Measurements from ENCODE around the gene GPR15LG. TPM values are rescaled to one million over a fixed set of nuclear protein-coding genes. Genes with fewer than 3 reads are reported as not detected.
"Not testable (repeated sequence)": the region's sequence is repeated elsewhere in the genome, so short reads cannot be mapped to it uniquely, and the experiment has no call there.

GPR15LG gene
- total and polyA plus RNA-seq, 2 experiments from 2014 or later = not detected

GRCh38 chr10:84178160-84178609, 4.6 kb downstream of the GPR15LG start (continued):
- no peak for TF ChIP-seq NANOG (IDR thresholded peaks at IDR 0.05; ENCODE audit: borderline replicate concordance)

DNA sequence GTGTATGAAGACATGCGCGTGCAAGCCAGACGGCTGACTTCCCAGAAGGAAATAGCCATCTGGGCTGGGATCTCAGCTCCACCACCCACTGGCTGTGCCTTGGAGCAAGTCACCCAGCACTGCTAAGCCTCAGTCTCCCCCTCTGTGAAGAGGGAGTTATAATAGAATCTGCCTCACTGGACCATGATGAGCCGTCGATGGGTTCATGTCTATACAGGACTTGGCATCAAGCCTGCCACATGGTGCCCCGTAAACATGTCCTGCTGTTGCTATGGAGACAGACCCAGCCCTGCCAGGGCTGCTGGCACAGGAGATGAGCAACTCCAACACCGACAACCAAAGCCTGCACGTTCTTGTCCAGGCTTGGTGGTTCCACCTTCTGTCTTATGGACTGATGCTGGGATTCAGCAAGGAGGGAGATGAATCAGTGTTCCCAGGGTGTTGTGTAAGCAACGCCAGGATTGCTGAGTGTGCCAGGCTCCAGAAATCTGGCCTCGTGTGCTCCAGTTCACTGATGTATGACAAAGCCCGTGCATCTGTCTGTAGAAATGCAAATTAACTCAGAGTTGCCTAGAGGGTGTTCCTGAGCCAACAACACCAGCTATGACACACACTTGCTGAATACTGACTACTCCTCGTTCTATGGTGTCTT, 5.6 kb downstream of the GPR15LG start:
- Mint-ChIP-seq H3K27ac (no peak overlapping the region), H3K9me3 (peaks cover 18% of the 10 kb centered on the region), H3K4me1 (peaks cover 4% of the 10 kb centered on the region; the same call in 1 of the 3 replicates), H3K4me3 (no peak overlapping the region), H3K36me3 (ENCODE audit: low read depth) (peaks cover 5% of the 10 kb centered on the region; the same call in 1 of the 3 replicates), H3K27me3 (ENCODE audit: insufficient read depth, low read depth, poor library complexity) (peaks cover 5% of the 10 kb centered on the region)
- no peak overlapping the region for H3K4me2 ChIP-seq
- no peaks in the 10 kb centered on the region for H3F3A ChIP-seq (replicated peaks; ENCODE audit: low read depth)
- H4K20me1 ChIP-seq (replicated peaks; ENCODE audit: insufficient read depth) = no peaks in the 10 kb centered on the region
- TF ChIP-seq, protein P1, sequence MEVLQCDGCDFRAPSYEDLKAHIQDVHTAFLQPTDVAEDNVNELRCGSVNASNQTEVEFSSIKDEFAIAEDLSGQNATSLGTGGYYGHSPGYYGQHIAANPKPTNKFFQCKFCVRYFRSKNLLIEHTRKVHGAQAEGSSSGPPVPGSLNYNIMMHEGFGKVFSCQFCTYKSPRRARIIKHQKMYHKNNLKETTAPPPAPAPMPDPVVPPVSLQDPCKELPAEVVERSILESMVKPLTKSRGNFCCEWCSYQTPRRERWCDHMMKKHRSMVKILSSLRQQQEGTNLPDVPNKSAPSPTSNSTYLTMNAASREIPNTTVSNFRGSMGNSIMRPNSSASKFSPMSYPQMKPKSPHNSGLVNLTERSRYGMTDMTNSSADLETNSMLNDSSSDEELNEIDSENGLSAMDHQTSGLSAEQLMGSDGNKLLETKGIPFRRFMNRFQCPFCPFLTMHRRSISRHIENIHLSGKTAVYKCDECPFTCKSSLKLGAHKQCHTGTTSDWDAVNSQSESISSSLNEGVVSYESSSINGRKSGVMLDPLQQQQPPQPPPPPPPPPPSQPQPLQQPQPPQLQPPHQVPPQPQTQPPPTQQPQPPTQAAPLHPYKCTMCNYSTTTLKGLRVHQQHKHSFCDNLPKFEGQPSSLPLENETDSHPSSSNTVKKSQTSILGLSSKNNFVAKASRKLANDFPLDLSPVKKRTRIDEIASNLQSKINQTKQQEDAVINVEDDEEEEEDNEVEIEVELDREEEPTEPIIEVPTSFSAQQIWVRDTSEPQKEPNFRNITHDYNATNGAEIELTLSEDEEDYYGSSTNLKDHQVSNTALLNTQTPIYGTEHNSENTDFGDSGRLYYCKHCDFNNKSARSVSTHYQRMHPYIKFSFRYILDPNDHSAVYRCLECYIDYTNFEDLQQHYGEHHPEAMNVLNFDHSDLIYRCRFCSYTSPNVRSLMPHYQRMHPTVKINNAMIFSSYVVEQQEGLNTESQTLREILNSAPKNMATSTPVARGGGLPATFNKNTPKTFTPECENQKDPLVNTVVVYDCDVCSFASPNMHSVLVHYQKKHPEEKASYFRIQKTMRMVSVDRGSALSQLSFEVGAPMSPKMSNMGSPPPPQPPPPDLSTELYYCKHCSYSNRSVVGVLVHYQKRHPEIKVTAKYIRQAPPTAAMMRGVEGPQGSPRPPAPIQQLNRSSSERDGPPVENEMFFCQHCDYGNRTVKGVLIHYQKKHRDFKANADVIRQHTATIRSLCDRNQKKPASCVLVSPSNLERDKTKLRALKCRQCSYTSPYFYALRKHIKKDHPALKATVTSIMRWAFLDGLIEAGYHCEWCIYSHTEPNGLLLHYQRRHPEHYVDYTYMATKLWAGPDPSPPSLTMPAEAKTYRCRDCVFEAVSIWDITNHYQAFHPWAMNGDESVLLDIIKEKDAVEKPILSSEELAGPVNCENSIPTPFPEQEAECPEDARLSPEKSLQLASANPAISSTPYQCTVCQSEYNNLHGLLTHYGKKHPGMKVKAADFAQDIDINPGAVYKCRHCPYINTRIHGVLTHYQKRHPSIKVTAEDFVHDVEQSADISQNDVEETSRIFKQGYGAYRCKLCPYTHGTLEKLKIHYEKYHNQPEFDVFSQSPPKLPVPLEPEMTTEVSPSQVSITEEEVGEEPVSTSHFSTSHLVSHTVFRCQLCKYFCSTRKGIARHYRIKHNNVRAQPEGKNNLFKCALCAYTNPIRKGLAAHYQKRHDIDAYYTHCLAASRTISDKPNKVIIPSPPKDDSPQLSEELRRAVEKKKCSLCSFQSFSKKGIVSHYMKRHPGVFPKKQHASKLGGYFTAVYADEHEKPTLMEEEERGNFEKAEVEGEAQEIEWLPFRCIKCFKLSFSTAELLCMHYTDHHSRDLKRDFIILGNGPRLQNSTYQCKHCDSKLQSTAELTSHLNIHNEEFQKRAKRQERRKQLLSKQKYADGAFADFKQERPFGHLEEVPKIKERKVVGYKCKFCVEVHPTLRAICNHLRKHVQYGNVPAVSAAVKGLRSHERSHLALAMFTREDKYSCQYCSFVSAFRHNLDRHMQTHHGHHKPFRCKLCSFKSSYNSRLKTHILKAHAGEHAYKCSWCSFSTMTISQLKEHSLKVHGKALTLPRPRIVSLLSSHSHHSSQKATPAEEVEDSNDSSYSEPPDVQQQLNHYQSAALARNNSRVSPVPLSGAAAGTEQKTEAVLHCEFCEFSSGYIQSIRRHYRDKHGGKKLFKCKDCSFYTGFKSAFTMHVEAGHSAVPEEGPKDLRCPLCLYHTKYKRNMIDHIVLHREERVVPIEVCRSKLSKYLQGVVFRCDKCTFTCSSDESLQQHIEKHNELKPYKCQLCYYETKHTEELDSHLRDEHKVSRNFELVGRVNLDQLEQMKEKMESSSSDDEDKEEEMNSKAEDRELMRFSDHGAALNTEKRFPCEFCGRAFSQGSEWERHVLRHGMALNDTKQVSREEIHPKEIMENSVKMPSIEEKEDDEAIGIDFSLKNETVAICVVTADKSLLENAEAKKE (CRISPR knock-in tag; IDR thresholded peaks at IDR 0.05) = no peak
- no peak for TF ChIP-seq NANOG (IDR thresholded peaks at IDR 0.05; ENCODE audit: borderline replicate concordance)
- no peak for TF ChIP-seq ZNF331 (CRISPR knock-in tag; IDR thresholded peaks at IDR 0.05; ENCODE audit: low read depth)
- no peak for TF ChIP-seq EZH2phosphoT487 (IDR thresholded peaks at IDR 0.05; ENCODE audit: unreplicated experiment)
- no peaks in the 10 kb centered on the region for H3K79me2 ChIP-seq (replicated peaks; ENCODE audit: insufficient read depth)
- H2AFZ ChIP-seq = peak overlapping the region; percentile 23; the same call in 1 of the 2 replicates
- no peaks in the 10 kb centered on the region for H3K4me1 ChIP-seq (ENCODE audit: insufficient read depth)
- H3K9me2 ChIP-seq (ENCODE audit: insufficient read depth) = no peaks in the 10 kb centered on the region
- no peak overlapping the region for H3K4me3 ChIP-seq
- no peak for ATAC-seq
- no peak overlapping the region for H3K27ac ChIP-seq (ENCODE audit: low read depth)
- no peaks in the 10 kb centered on the region for H3K27me3 ChIP-seq (ENCODE audit: insufficient read depth)
- no peaks in the 10 kb centered on the region for H3K36me3 ChIP-seq (ENCODE audit: insufficient read depth)
- no peak for DNase-seq (ENCODE audit: low spot score)

DNA sequence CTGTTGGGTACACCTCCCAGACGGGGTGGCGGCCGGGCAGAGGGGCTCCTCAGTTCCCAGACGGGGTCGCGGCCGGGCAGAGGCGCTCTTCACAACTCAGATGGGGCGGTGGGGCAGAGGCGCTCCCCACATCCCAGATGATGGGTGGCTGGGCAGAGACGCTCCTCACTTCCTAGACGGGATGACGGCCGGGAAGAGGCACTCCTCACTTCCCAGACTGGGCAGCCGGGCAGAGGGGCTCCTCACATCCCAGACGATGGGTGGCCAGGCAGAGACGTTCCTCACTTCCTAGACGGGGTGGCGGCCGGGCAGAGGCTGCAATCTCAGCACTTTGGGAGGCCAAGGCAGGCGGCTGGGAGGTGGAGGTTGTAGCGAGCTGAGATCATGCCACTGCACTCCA, 6.8 kb downstream of the GPR15LG start:
- H3K36me3 Mint-ChIP-seq (ENCODE audit: low read depth); H3F3A ChIP-seq (replicated peaks; ENCODE audit: low read depth); DNase-seq (ENCODE audit: low spot score); H3K4me1 ChIP-seq (ENCODE audit: insufficient read depth); H3K4me2 ChIP-seq; H3K4me1 Mint-ChIP-seq; H3K36me3 ChIP-seq (ENCODE audit: insufficient read depth); H4K20me1 ChIP-seq (replicated peaks; ENCODE audit: insufficient read depth); H3K27me3 ChIP-seq (ENCODE audit: insufficient read depth); H3K79me2 ChIP-seq (replicated peaks; ENCODE audit: insufficient read depth); ATAC-seq; H3K27ac Mint-ChIP-seq; H3K27me3 Mint-ChIP-seq (ENCODE audit: insufficient read depth, low read depth, poor library complexity); H3K27ac ChIP-seq (ENCODE audit: low read depth); H3K4me3 ChIP-seq; H3K4me3 Mint-ChIP-seq; H3K9me2 ChIP-seq (ENCODE audit: insufficient read depth); H2AFZ ChIP-seq: not testable (repeated sequence)
- H3K9me3 Mint-ChIP-seq = peaks cover 18% of the 10 kb centered on the region
